Calu3 (cell line): ENCODE measurements around the gene ZNF618. TPM values are rescaled to one million over a fixed set of nuclear protein-coding genes. Genes with fewer than 3 reads are reported as not detected.

Experiments
- BruUV-seq: library from RNA; stranded (reverse); fragments of 400-500 nt; replicated peaks from 2 replicates; lab custom pipeline; 2021; lab: Mats Ljungman, UMichigan
- CTCF ChIA-PET: fragments of 300-600 bp; sonication (Branson Sonifier 250); formaldehyde crosslinking; loops from one replicate; lab custom pipeline; 2022; ENCODE audit warnings: antibody characterized with exemption; lab: Charles Lee
- DNase-seq: peaks from one replicate; pipeline ENCODE4 v3.0.0; 2022
- H3K27ac Mint-ChIP-seq: one replicate; pipeline ENCODE4 v1.8.0; 2022; ENCODE audit warnings: mixed read lengths; ENCODE audit not compliant: unreplicated experiment
- H3K27me3 Mint-ChIP-seq: one replicate; pipeline ENCODE4 v1.8.0; 2022; ENCODE audit warnings: mixed read lengths; ENCODE audit not compliant: unreplicated experiment
- H3K36me3 Mint-ChIP-seq: one replicate; pipeline ENCODE4 v1.8.0; 2022; ENCODE audit warnings: mild to moderate bottlenecking, moderate library complexity, mixed read lengths; ENCODE audit not compliant: insufficient read depth, unreplicated experiment
- H3K4me1 Mint-ChIP-seq: one replicate; pipeline ENCODE4 v1.8.0; 2022; ENCODE audit warnings: mild to moderate bottlenecking, low read depth, mixed read lengths; ENCODE audit not compliant: unreplicated experiment
- H3K4me3 Mint-ChIP-seq: one replicate; pipeline ENCODE4 v1.8.0; 2022; ENCODE audit warnings: mild to moderate bottlenecking, low read depth, moderate library complexity, mixed read lengths; ENCODE audit not compliant: unreplicated experiment
- H3K9me3 Mint-ChIP-seq: one replicate; pipeline ENCODE4 v1.8.0; 2022; ENCODE audit warnings: low read depth, mixed read lengths; ENCODE audit not compliant: unreplicated experiment
- CTCF ChIP-seq: fragments of 200-600 bp; IDR thresholded peaks from one replicate; pipeline ENCODE4 v1.8.0; 2022; ENCODE audit warnings: antibody characterized with exemption; ENCODE audit not compliant: unreplicated experiment
- intact Hi-C: fragments of 100-400 bp; cut with micrococcal nuclease; formaldehyde crosslinking; loops from one replicate; pipeline ENCODE4 v1.10.0; 2022; ENCODE audit not compliant: unreplicated experiment
- total RNA-seq: library from RNA; stranded (reverse); gene quantifications from 2 replicates; pipeline ENCODE4 v1.2.3, GENCODE V29; 2022

ZNF618 gene
- total RNA-seq, 1 experiment from 2014 or later, result 20.3 TPM

GRCh38 chr9:114084282-114085073 lies 208.4 kb downstream of the ZNF618 start:
- Mint-ChIP-seq H3K27ac (no peak overlapping the region), H3K4me3 (no peak overlapping the region), H3K36me3 (peaks cover 30% of the 10 kb centered on the region), H3K4me1 (peaks cover 32% of the 10 kb centered on the region), H3K9me3 (no peaks in the 10 kb centered on the region), H3K27me3 (no peaks in the 10 kb centered on the region)
- TF ChIP-seq CTCF, result no peak
- intact Hi-C loops, result no loop called here
- BruUV-seq, result no TSS peak
- DNase-seq, result no peak
- CTCF ChIA-PET, result interaction anchor here (0.6 to 0.9 kb wide), 2 partner anchors 206 to 1321 kb away, joined by 3 to 4 read pairs; no protein-coding TSS in a partner anchor

GRCh38 chr9:114085387-114085789 lies 209.3 kb downstream of the ZNF618 start:
- intact Hi-C loops, result no loop called here
- Mint-ChIP-seq H3K9me3 (no peaks in the 10 kb centered on the region), H3K27me3 (no peaks in the 10 kb centered on the region), H3K4me3 (no peak overlapping the region), H3K4me1 (peaks cover 26% of the 10 kb centered on the region), H3K36me3 (peaks cover 31% of the 10 kb centered on the region), H3K27ac (no peak overlapping the region)
- BruUV-seq, result no TSS peak
- DNase-seq, result no peak
- CTCF ChIA-PET, result no interaction called here
- no peak for TF ChIP-seq CTCF

GRCh38 chr9:114086009-114086408 lies 209.9 kb downstream of the ZNF618 start:
- H3K9me3 Mint-ChIP-seq, result no peaks in the 10 kb centered on the region
- TF ChIP-seq CTCF, result no peak
- intact Hi-C loops, result no loop called here
- no peak for DNase-seq
- peaks cover 20% of the 10 kb centered on the region for H3K4me1 Mint-ChIP-seq
- H3K27ac Mint-ChIP-seq, result no peak overlapping the region
- no peak overlapping the region for H3K4me3 Mint-ChIP-seq
- H3K36me3 Mint-ChIP-seq, result peaks cover 24% of the 10 kb centered on the region
- BruUV-seq, result no TSS peak
- no peaks in the 10 kb centered on the region for H3K27me3 Mint-ChIP-seq
- CTCF ChIA-PET, result no interaction called here

GRCh38 chr9:114086607-114087006 lies 210.5 kb downstream of the ZNF618 start:
- no TSS peak for BruUV-seq
- CTCF ChIA-PET, result no interaction called here

More at GRCh38 chr9:114086607-114087006, 210.5 kb downstream of the ZNF618 start:
- no peak overlapping the region for H3K27ac Mint-ChIP-seq
- no peaks in the 10 kb centered on the region for H3K9me3 Mint-ChIP-seq
- TF ChIP-seq CTCF, result no peak
- H3K36me3 Mint-ChIP-seq, result peaks cover 18% of the 10 kb centered on the region
- H3K4me1 Mint-ChIP-seq, result peaks cover 14% of the 10 kb centered on the region
- DNase-seq, result no peak
- no peaks in the 10 kb centered on the region for H3K27me3 Mint-ChIP-seq
- H3K4me3 Mint-ChIP-seq, result no peak overlapping the region
- intact Hi-C loops, result no loop called here
